Stimulated activated CD4-positive, alpha-beta T cell treated with anti-CD3 and anti-CD28 coated beads, Interleukin-1b, Interleukin-23, amount 100 ng/mL, for 48 hours (primary cell): ENCODE measurements around the gene HSD17B12.

Source experiments
- DNase-seq: peaks from one replicate; pipeline ENCODE4 v3.0.0-alpha.2; 2020

HSD17B12 gene

GRCh38 chr11:43879789-43880639 is 199.5 kb downstream of the HSD17B12 start:
- no peak for DNase-seq

GRCh38 chr11:43880640-43881159 is 200.2 kb downstream of the HSD17B12 start, which contains the start of gene ALKBH3:
Gene ALKBH3 (plus strand): TSS chr11:43880831. CDS start chr11:43882653, 1,822 bp downstream.
- peak; percentile 94 for DNase-seq

GRCh38 chr11:43892851-43893250 is 212.3 kb downstream of the HSD17B12 start:
- no peak for DNase-seq

- no peak for DNase-seq
These were observed 214.0 kb downstream of the HSD17B12 start for GRCh38 chr11:43894546-43894945.

- DNase-seq, result no peak
These were observed 215.1 kb downstream of the HSD17B12 start for GRCh38 chr11:43895601-43896000.

GRCh38 chr11:43898574-43898973 is 218.0 kb downstream of the HSD17B12 start:
- DNase-seq, result no peak

GRCh38 chr11:43899094-43899493 is 218.6 kb downstream of the HSD17B12 start:
- no peak for DNase-seq

GRCh38 chr11:43901551-43901950 is 221.0 kb downstream of the HSD17B12 start:
- no peak for DNase-seq

- no peak for DNase-seq
These were observed 222.5 kb downstream of the HSD17B12 start for GRCh38 chr11:43903078-43903477.

- DNase-seq, result no peak
These were observed 223.4 kb downstream of the HSD17B12 start for GRCh38 chr11:43903969-43904368.

GRCh38 chr11:43904742-43905535 is 224.4 kb downstream of the HSD17B12 start:
- no peak for DNase-seq

- DNase-seq, result no peak
These were observed 225.3 kb downstream of the HSD17B12 start for GRCh38 chr11:43905813-43906241.
